Endothelial cell of umbilical vein (primary cell): ENCODE data around the gene EOLA1. TPM values are rescaled to one million over a fixed set of nuclear protein-coding genes. Genes with fewer than 3 reads are reported as not detected.
A peak's percentile ranks its signal among the peaks of the same experiment; 100 is the strongest.

ENCODE experiments used
- BruUV-seq: library from RNA; stranded (reverse); fragments of 400-500 nt; replicated peaks from 2 replicates; lab custom pipeline; 2021; lab: Mats Ljungman, UMichigan
- CTCF ChIA-PET: fragments of 300-600, 350-600 bp; sonication (Branson Sonifier 250); formaldehyde crosslinking; loops from one replicate; lab custom pipeline; 2021; ENCODE audit warnings: antibody characterized with exemption, inconsistent platforms; lab: Charles Lee
- POLR2A ChIA-PET: fragments of 300-600, 350-600 bp; sonication (Branson Sonifier 250); formaldehyde crosslinking; loops from one replicate; lab custom pipeline; 2021; ENCODE audit warnings: antibody characterized with exemption, inconsistent platforms; lab: Charles Lee
- DNase-seq: peaks from one replicate; pipeline ENCODE4 v3.0.0-alpha.2; 2011; ENCODE audit warnings: low read depth, low spot score
- FAIRE-seq: peaks from 2 replicates; lab custom pipeline; 2011; peaks lifted over from hg19 to GRCh38; lab: Jason Lieb, UNC
- H2AFZ ChIP-seq: 2 replicates; pipeline ENCODE4 v1.6.0; 2012; ENCODE audit warnings: low read depth, low read length, control low read depth, inconsistent platforms
- H3K27ac ChIP-seq: 2 replicates; pipeline ENCODE4 v1.5.1; 2011; ENCODE audit warnings: low read depth, mild to moderate bottlenecking, control low read depth, low read length, moderate library complexity; ENCODE audit not compliant: insufficient read depth
- H3K27me3 ChIP-seq, 2 experiments: 2 replicates each; pipeline versions ENCODE4 v1.6.0 to v1.6.1; 2011; ENCODE audit warnings: low read length in 2 of 2, mixed read lengths in 1 of 2; ENCODE audit not compliant: control insufficient read depth in 2 of 2, insufficient read depth in 2 of 2
- H3K36me3 ChIP-seq, 2 experiments: 2 replicates in 1 of 2; 3 replicates in 1 of 2; pipeline ENCODE4 v1.5.1; 2011; ENCODE audit warnings: low read length in 2 of 2, mild to moderate bottlenecking in 1 of 2, moderate library complexity in 1 of 2; ENCODE audit not compliant: control insufficient read depth in 2 of 2, insufficient read depth in 2 of 2; ENCODE audit errors: extremely low read depth in 1 of 2
- H3K4me1 ChIP-seq: 3 replicates; pipeline ENCODE4 v1.5.1; 2011; ENCODE audit warnings: mild to moderate bottlenecking, low read length; ENCODE audit not compliant: control insufficient read depth, insufficient read depth; ENCODE audit errors: extremely low read depth
- H3K4me2 ChIP-seq: 2 replicates; pipeline ENCODE4 v1.6.1; 2011; ENCODE audit warnings: low read length, control low read depth, mixed read lengths; ENCODE audit not compliant: insufficient read depth
- H3K4me3 ChIP-seq, 3 experiments: fragments of 200-600 bp in 1 of 3; sonication (generic), shearing (Covaris generic) in 1 of 3; replicated peaks in 1 of 3; 2 replicates each; pipeline ENCODE4 v1.5.1; 2011 to 2016; ENCODE audit warnings: control low read depth in 3 of 3, low read length in 3 of 3, mild to moderate bottlenecking in 2 of 3, inconsistent platforms in 1 of 3, low read depth in 1 of 3, moderate library complexity in 1 of 3; ENCODE audit not compliant: insufficient read depth in 1 of 3
- H3K79me2 ChIP-seq: 2 replicates; pipeline ENCODE4 v1.6.0; 2012; ENCODE audit warnings: low read length, inconsistent platforms; ENCODE audit not compliant: control insufficient read depth, insufficient read depth
- H3K9ac ChIP-seq: replicated peaks from 2 replicates; pipeline ENCODE3; 2011; ENCODE audit warnings: low read length, control low read depth; ENCODE audit not compliant: insufficient read depth; ENCODE audit errors: extremely low read depth
- H3K9me1 ChIP-seq: replicated peaks from 3 replicates; pipeline ENCODE4 v1.6.0; 2011; ENCODE audit warnings: mild to moderate bottlenecking, low read length; ENCODE audit not compliant: control insufficient read depth, insufficient read depth; ENCODE audit errors: extremely low read depth
- H3K9me3 ChIP-seq: replicated peaks from 2 replicates; pipeline ENCODE4 v1.5.1; 2012; ENCODE audit warnings: low read length, inconsistent platforms; ENCODE audit not compliant: control insufficient read depth, insufficient read depth
- H4K20me1 ChIP-seq: replicated peaks from 2 replicates; pipeline ENCODE3; 2011; ENCODE audit warnings: mild to moderate bottlenecking, low read length; ENCODE audit not compliant: control insufficient read depth, insufficient read depth; ENCODE audit errors: extremely low read depth
- CTCF ChIP-seq, 2 donors: IDR thresholded peaks; 1 replicate in 1 of 2; 2 replicates in 1 of 2; pipeline ENCODE4 v1.5.1; 2011; ENCODE audit warnings: low read length in 2 of 2, mild to moderate bottlenecking in 2 of 2, moderate library complexity in 2 of 2, control low read depth in 1 of 2, inconsistent platforms in 1 of 2, low read depth in 1 of 2; ENCODE audit not compliant: insufficient read depth in 1 of 2; ENCODE audit errors: extremely low read depth in 1 of 2
- EZH2 ChIP-seq: IDR thresholded peaks from 2 replicates; pipeline ENCODE4 v1.6.1; 2012; ENCODE audit warnings: borderline replicate concordance, low read depth, mild to moderate bottlenecking, moderate library complexity, low read length, inconsistent platforms; ENCODE audit not compliant: severe bottlenecking
- FOS ChIP-seq: IDR thresholded peaks from 2 replicates; pipeline ENCODE4 v1.6.1; 2011; ENCODE audit warnings: mild to moderate bottlenecking, low read length, moderate library complexity, borderline replicate concordance; ENCODE audit not compliant: insufficient read depth
- GATA2 ChIP-seq: IDR thresholded peaks from 2 replicates; pipeline ENCODE4 v1.7.0; 2011; ENCODE audit warnings: low read depth, mild to moderate bottlenecking, moderate library complexity, mixed read lengths, low read length; ENCODE audit not compliant: insufficient read length, insufficient read depth
- JUN ChIP-seq: IDR thresholded peaks from 2 replicates; pipeline ENCODE4 v1.6.1; 2011; ENCODE audit warnings: borderline replicate concordance, low read depth; ENCODE audit not compliant: insufficient read length, insufficient read depth
- MAX ChIP-seq: IDR thresholded peaks from 2 replicates; pipeline ENCODE4 v1.6.1; 2011; ENCODE audit not compliant: insufficient read depth, insufficient read length
- MYC ChIP-seq: IDR thresholded peaks from one replicate; pipeline ENCODE4 v1.6.1; 2011; ENCODE audit warnings: mild to moderate bottlenecking, low read depth, low read length
- POLR2A ChIP-seq: IDR thresholded peaks from 2 replicates; pipeline ENCODE4 v1.6.1; 2012; ENCODE audit warnings: low read depth, mild to moderate bottlenecking, control low read depth, low read length
- POLR2AphosphoS5 ChIP-seq: IDR thresholded peaks from 2 replicates; pipeline ENCODE4 v1.6.1; 2012; ENCODE audit warnings: low read depth, mild to moderate bottlenecking, control low read depth, low read length, moderate library complexity; ENCODE audit not compliant: insufficient read depth
- dilution Hi-C: fragments of 300-500 bp; cut with MboI; formaldehyde crosslinking; loops from one replicate; pipeline ENCODE4 v1.15.0; 2019; ENCODE audit warnings: low sequenced_read_pairs; ENCODE audit not compliant: extremely low pct_ligation_motif_present
- intact Hi-C: fragments of 100-400 bp; cut with micrococcal nuclease; formaldehyde crosslinking; loops from one replicate; pipeline ENCODE4 v1.10.0; 2022
- polyA plus RNA-seq, 4 experiments: library from polyadenylated mRNA; depleted of rRNA in 3 of 4; stranded (reverse) in 3 of 4; unstranded in 1 of 4; fragments of >200 nt; gene quantifications; 2 replicates each; pipeline versions ENCODE4 v1.2.1 to v1.2.3, GENCODE V29; 2011 to 2012; ENCODE audit warnings: missing spikeins in 1 of 4
- total RNA-seq: library from RNA; stranded (reverse); gene quantifications from 2 replicates; pipeline ENCODE4 v1.2.3, GENCODE V29; 2021

EOLA1 gene
- total and polyA plus RNA-seq, 2 donors (not counting 3 experiments of a cell fraction or from before 2014, with no cell fraction given), result 12.5 to 24.6 TPM

- Histone ChIP-seq H3K9me3 (no peaks in the 10 kb centered on the region), H3K9ac (peak overlapping the region; percentile 53), H3K4me1 (peaks cover 5% of the 10 kb centered on the region), H4K20me1 (no peaks in the 10 kb centered on the region), H3K9me1 (no peaks in the 10 kb centered on the region), H3K36me3 (no peaks in the 10 kb centered on the region), H3K27ac (peak overlapping the region; percentile 48), H3K79me2 (no peaks in the 10 kb centered on the region), H3K27me3 (no peaks in the 10 kb centered on the region), H3K4me2 (no peak overlapping the region), H3K4me3 (peak overlapping the region in 1 of 3 experiments; percentile 90), H2AFZ (peak overlapping the region; percentile 47)
- ChIA-PET CTCF (interaction anchor here (0.8 to 3.4 kb wide), 8 partner anchors 12 to 400 kb away, joined by 3 to 20 read pairs (median 5); partner anchors contain the start of genes EOLA2 and IDS), POLR2A (interaction anchor here (1.0 to 2.5 kb wide), 3 partner anchors 13 to 398 kb away, joined by 7 to 16 read pairs (median 15); partner anchors contain the start of genes EOLA2 and IDS)
- FAIRE-seq (no peak), DNase-seq (no peak)
- dilution Hi-C loops (no loop called here), intact Hi-C loops (no loop called here)
- TF ChIP-seq GATA2 (no peak), POLR2AphosphoS5 (no peak), POLR2A (no peak), CTCF (IDR thresholded peaks at IDR 0.05; ENCODE audit: extremely low read depth in 1 of 2, insufficient read depth in 1 of 2, low read depth in 1 of 2, low read length in 2 of 2) (no peak), FOS (no peak), MAX (no peak), EZH2 (no peak), JUN (no peak), MYC (no peak)
- BruUV-seq, result no TSS peak
Observed at GRCh38 chrX:149540131-149540620, 636 bp upstream of the EOLA1 start.
